ENCODE data around the gene PDE4B.
A peak's percentile ranks its signal among the peaks of the same experiment; 100 is the strongest.

PDE4B gene

GRCh38 chr1:66286307-66286706 is 493.6 kb downstream of the PDE4B start:
- DNase-seq (ENCODE audit: low spot score) = no peak

GRCh38 chr1:66288048-66288447 is 495.4 kb downstream of the PDE4B start:
- DNase-seq (ENCODE audit: low spot score) = peak; percentile 69

DNA sequence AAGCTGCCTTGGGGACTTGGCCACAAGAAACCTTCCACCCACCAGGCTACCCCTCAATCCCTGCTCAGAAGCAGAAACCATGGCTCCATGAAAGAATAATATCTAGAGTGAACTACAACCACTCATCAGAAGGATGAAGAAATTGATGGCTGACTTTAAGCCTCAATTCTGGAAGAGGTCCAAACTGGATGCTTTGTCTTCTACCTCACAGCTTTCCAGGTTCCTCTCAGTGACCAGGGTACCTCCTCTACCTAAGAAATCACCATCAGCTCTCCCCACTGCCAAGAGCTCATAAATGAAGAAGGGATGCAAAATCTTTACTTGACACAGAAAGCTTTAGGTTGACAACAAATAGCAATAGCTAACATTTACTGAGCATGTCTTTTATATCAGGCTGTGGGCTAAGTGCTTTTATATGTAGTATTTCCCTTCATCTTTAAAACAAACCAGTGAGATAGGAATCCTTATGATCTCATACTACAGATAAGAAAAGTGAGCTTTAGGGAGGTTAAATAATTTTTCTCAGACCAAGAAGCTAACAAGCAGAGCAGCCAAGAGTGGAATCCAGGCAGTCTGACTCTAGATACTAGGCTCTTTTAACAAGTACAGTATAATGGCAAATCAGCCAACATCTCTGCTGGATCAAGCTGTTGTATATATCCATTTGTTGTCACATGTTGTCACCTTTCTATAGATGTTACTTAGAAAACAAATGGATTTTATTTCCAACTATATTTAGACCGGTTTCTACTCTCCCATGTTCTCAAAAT is 498.3 kb downstream of the PDE4B start:
- DNase-seq (ENCODE audit: low spot score) = no peak

GRCh38 chr1:66291531-66291864 is 498.8 kb downstream of the PDE4B start:
- DNase-seq (ENCODE audit: low spot score) = peak; percentile 23

GRCh38 chr1:66292305-66292704 is 499.6 kb downstream of the PDE4B start:
- DNase-seq (ENCODE audit: low spot score) = no peak

GRCh38 chr1:66292944-66293343 is 500.2 kb downstream of the PDE4B start:
- DNase-seq (ENCODE audit: low spot score) = peak; percentile 42

DNA sequence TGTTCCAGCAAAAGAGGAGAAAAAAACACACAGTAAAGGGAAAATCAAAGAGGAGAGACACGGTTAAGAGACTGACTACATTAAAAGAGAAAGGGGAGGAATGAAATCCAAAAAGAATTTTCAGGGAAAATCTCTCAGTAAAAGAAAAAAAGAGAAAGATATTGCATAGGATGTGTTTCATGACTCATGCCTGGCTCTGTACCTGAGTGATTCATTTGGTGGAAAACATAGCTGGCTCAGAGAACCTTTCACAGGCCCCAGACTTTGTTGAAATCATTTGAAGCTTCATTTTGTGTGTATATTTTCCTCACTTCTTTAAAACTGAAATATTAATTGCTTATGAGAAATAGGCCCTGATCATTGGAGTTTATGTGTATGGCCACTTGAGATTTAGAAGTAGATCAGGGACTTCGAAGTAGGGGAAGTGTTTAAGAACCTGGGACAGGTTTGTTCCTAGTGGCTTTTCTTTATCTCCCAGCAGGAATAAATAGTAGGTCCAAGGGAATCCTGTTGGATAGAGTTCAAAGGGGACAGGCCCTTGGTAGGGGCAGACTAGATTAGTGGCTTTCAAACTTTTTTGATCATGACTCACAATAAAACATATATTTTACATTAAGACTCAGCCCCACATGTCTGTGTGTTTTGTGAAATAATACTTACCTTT is 502.1 kb downstream of the PDE4B start:
- peak; percentile 63 for DNase-seq (ENCODE audit: low spot score)

GRCh38 chr1:66295803-66296202 is 503.1 kb downstream of the PDE4B start:
- DNase-seq (ENCODE audit: low spot score) = no peak

DNA sequence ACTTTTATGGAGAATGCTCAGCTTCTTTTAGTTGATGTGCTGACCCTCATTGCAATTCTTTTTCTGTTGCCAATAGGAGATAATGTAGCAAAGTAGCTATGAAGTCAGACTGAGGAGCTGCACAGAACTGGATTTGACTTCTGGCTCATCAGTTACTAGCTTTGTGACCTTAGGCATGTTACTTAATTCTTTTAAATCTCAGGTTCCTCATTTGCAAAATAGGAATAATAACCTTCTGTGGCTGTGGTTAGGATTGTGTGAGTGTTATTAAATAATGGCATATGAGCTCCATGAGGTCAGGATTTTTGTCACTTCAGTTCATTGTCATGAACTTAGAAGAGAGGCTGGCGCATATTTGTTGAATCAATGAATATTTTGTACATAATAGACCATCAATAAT is 503.7 kb downstream of the PDE4B start:
- no peak for DNase-seq (ENCODE audit: low spot score)

GRCh38 chr1:66296951-66297350 is 504.3 kb downstream of the PDE4B start:
- DNase-seq (ENCODE audit: low spot score) = no peak

DNA sequence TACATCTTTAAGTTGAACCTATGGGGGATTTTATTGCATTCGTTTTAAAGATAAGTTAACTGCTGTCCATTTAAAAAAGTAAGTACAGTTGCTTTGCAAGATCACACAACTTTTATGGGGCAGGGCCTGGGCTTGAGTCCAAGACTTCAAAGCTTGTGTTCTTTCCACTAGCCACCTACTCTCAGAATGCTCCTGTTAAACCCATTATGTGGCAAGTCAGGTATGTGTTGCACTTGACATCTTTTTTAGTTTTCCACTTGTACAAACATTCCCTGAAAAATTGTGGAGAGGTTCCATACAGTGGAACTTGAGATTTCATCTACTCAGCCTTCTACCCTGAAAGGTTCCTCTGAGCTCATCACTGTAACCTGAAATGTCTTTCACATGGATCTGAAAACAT is 505.8 kb downstream of the PDE4B start:
- no peak for DNase-seq (ENCODE audit: low spot score)

GRCh38 chr1:66300280-66300971 is 507.7 kb downstream of the PDE4B start:
- DNase-seq (ENCODE audit: low spot score) = no peak

DNA sequence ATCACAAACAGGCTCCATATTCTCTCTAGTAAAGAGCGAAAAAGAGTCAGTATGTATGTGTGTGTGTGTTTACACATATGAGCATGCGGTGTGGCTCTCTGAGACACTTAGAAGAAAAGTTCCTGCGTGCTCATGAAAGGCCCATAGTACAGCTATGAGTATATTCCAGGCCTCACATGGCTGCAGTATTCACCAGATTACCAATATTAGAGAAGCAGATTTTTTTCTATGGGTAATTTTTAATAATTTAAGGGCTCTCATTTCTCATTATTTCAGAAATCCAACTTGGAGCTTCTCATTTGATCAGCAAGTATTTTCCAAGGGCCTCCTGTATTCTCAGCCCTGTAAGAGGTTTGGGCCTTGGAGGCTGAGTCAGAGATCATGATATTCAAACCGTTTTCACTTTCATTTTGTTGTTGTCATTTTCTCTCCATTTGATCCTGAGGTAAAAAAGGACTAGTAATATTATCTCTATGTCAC is 508.3 kb downstream of the PDE4B start:
- DNase-seq (ENCODE audit: low spot score) = peak; percentile 60

DNA sequence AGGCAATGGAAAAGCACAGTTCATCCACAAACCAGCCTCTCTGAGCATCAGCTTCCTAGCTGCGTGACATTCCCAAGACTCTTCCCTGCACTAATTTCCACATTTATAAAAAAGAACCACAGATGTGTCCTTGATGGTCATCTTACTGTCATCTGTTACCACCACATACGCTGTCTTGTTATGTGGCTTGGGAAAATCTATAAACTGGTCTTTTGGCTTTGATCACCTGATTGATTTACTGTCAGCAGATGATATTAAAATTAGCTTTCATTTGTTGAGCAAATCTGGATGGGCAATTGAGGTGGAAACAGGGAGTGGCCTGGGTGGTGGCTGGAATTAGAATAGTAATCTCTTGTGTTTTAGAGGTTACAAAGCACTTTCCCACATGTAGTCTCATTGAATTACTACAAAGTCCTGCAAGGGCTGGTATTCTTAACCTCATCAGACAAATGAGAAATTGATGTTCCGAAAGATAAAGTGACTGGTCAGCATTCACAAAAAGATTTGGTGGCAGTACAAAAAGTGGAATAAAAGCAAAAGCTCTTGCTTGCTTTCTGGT is 509.6 kb downstream of the PDE4B start:
- no peak for DNase-seq (ENCODE audit: low spot score)

DNA sequence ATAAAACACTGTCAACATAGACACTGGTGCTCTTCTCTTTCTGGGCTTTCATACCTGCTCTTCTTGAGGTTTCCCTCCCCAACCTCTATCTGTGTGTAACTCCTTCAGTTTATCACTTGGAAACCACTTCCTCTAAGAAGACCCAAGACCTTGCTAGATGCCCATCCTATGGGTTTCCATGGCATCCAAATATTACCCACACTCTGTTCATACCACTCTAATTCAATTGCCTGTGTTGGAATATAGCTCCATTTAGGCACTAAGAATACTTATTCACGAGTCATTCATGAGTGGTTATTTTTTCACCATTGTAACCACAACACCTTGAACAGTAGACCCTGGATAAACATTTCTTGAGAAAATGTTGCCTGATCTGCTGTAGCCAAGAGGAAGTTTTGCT is 510.1 kb downstream of the PDE4B start:
- peak; percentile 88 for DNase-seq (ENCODE audit: low spot score)

- DNase-seq (ENCODE audit: low spot score) = no peak
These were observed 511.0 kb downstream of the PDE4B start for GRCh38 chr1:66303646-66304045.

DNA sequence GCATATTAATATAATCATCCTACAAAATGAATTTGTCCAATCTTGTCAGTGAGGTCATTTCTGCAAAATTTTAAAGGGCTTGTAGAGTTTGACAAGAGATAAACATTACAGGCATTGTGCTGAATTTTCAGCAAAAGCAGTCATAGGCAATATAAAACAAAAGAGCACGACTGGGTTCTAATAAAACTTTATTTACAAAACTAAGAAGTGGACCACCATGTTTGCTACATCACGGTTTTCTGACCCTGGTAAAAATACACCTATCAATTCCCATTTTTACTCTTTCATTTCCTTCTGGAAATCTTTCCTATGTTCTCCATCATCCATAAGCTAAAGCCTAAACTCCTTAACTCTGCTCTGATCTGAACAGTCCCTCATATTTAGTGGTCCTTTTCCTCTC is 511.4 kb downstream of the PDE4B start:
- DNase-seq (ENCODE audit: low spot score) = no peak

- no peak for DNase-seq (ENCODE audit: low spot score)
These were observed 513.2 kb downstream of the PDE4B start for GRCh38 chr1:66305927-66306326.

GRCh38 chr1:66309006-66309741 is 516.5 kb downstream of the PDE4B start:
- DNase-seq (ENCODE audit: low spot score) = no peak

DNA sequence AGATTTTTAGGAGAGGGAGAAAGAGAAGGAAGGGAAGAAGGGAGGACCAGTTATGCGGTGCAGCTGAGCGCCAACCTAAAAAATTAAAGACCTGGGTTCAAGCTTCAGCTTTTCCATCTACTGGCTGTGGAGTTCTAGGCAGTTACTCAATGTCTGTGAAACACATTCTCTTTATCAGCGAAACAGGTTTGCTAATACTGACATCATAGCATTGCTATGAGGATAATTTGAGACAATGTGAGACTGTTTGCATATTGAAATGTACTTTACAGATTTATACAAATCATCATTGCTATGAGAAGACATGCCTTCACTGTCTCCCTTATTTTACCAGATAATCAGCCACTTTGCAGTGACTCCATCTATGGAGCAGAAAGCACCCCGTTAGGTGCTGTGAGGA is 518.4 kb downstream of the PDE4B start:
- no peak for DNase-seq (ENCODE audit: low spot score)

GRCh38 chr1:66311628-66312027 is 518.9 kb downstream of the PDE4B start:
- no peak for DNase-seq (ENCODE audit: low spot score)

All from kidney tubule cell (primary cell).